Gastroesophageal sphincter (tissue), 4 donors: ENCODE data around the gene NOTCH2. TPM values are rescaled to one million over a fixed set of nuclear protein-coding genes. Genes with fewer than 3 reads are reported as not detected.

Experiments used
- ATAC-seq: fragments of 150-250 bp; one replicate; pipeline ENCODE4 v1.9.1; 2016; ENCODE audit warnings: mild to moderate bottlenecking, moderate library complexity
- H3K27ac ChIP-seq, 4 donors: fragments of 200-600 bp; sonication (generic) in 3 of 4; 1 replicate in 3 of 4; 2 replicates in 1 of 4; pipeline ENCODE4 v1.5.1; 2016 to 2019
- H3K27me3 ChIP-seq: fragments of 200-600 bp; sonication (generic); one replicate; pipeline ENCODE4 v1.5.1; 2019
- H3K36me3 ChIP-seq, 2 donors: fragments of 200-600 bp; sonication (generic); one replicate each; pipeline ENCODE4 v1.5.1; 2019; ENCODE audit warnings: control low read depth in 1 of 2
- H3K4me1 ChIP-seq, 3 donors: fragments of 200-600 bp; sonication (generic); 1 replicate in 2 of 3; 2 replicates in 1 of 3; pipeline ENCODE4 v1.5.1; 2016 to 2019; ENCODE audit warnings: control low read depth in 2 of 3
- H3K4me3 ChIP-seq, 2 donors: fragments of 200-600 bp; sonication (generic); one replicate each; pipeline ENCODE4 v1.5.1; 2019; ENCODE audit warnings: mild to moderate bottlenecking in 1 of 2, moderate library complexity in 1 of 2
- H3K9me3 ChIP-seq, 3 donors: fragments of 200-600 bp; sonication (generic); one replicate each; pipeline ENCODE4 v1.5.1; 2017 to 2019; ENCODE audit warnings: control low read depth in 2 of 3
- CTCF ChIP-seq, 4 experiments: fragments of 200-600 bp in 2 of 4; fragments of 450-650 bp in 2 of 4; sonication (generic) in 1 of 4; IDR thresholded peaks; one replicate each; pipeline ENCODE4 v1.5.1; 2017 to 2019; ENCODE audit warnings: antibody characterized with exemption in 4 of 4, mild to moderate bottlenecking in 2 of 4, moderate library complexity in 2 of 4
- EP300 ChIP-seq: sonication (generic); formaldehyde crosslinking; IDR thresholded peaks from one replicate; pipeline ENCODE4 v1.6.1; 2017; ENCODE audit warnings: antibody characterized with exemption, mild to moderate bottlenecking
- POLR2A ChIP-seq, 2 donors: fragments of 450-650 bp; IDR thresholded peaks; one replicate each; pipeline ENCODE4 v1.6.1; 2017; ENCODE audit warnings: antibody characterized with exemption in 2 of 2, mild to moderate bottlenecking in 2 of 2, moderate library complexity in 1 of 2
- POLR2AphosphoS5 ChIP-seq: sonication (generic); formaldehyde crosslinking; IDR thresholded peaks from one replicate; pipeline ENCODE4 v1.6.1; 2017; ENCODE audit warnings: antibody characterized with exemption
- WGBS, 2 donors: methylation state at CpG; one replicate each; pipeline ENCODE4 v1.1.5; 2018; ENCODE audit warnings: low coverage in 1 of 2; 5-methylcytosine and 5-hydroxymethylcytosine counted together
- total RNA-seq, 4 donors: library from RNA; depleted of rRNA; stranded (reverse); fragments of >200 nt; gene quantifications; one replicate each; pipeline ENCODE4 v1.1.0, GENCODE V29; 2016

NOTCH2 gene
- total RNA-seq, 4 donors from 2014 or later = 79.8 to 150 (median 105) TPM

- TF ChIP-seq POLR2AphosphoS5 (no peak), CTCF (IDR thresholded peaks at IDR 0.05) (no peak), POLR2A (IDR thresholded peaks at IDR 0.05) (no peak), EP300 (no peak)
- H3K9me3 ChIP-seq = no peaks in the 10 kb centered on the region
- 68 to 86% methylated on average over 2 to 5 of the region's 5 CpGs for WGBS, 2 donors
- H3K4me1 ChIP-seq = no peaks in the 10 kb centered on the region
- no peak for ATAC-seq
- no peaks in the 10 kb centered on the region for H3K36me3 ChIP-seq
- H3K27me3 ChIP-seq = no peaks in the 10 kb centered on the region
- H3K27ac ChIP-seq = no peak overlapping the region
- H3K4me3 ChIP-seq = no peak overlapping the region
Measured at GRCh38 chr1:119882132-119883049, 187.1 kb downstream of the NOTCH2 start.

GRCh38 chr1:119879510-119880434 is 189.7 kb downstream of the NOTCH2 start:
- WGBS, 2 donors = 78 to 96% methylated on average over 5 to 8 of the region's 12 CpGs
- no peaks in the 10 kb centered on the region for H3K36me3 ChIP-seq
- no peak overlapping the region for H3K4me3 ChIP-seq
- TF ChIP-seq EP300 (no peak), CTCF (IDR thresholded peaks at IDR 0.05) (no peak), POLR2AphosphoS5 (no peak), POLR2A (IDR thresholded peaks at IDR 0.05) (no peak)
- H3K27me3 ChIP-seq = no peaks in the 10 kb centered on the region
- H3K4me1 ChIP-seq = no peaks in the 10 kb centered on the region
- no peaks in the 10 kb centered on the region for H3K9me3 ChIP-seq
- no peak for ATAC-seq
- H3K27ac ChIP-seq = no peak overlapping the region

- H3K27me3 ChIP-seq = no peaks in the 10 kb centered on the region
- peaks cover 4 to 12% (median 10%) of the 10 kb centered on the region in 3 donors for H3K4me1 ChIP-seq
- no peak overlapping the region for H3K4me3 ChIP-seq
- no peak for ATAC-seq
- H3K9me3 ChIP-seq = no peaks in the 10 kb centered on the region
- no peak overlapping the region for H3K27ac ChIP-seq
- H3K36me3 ChIP-seq = no peaks in the 10 kb centered on the region
- TF ChIP-seq POLR2A (IDR thresholded peaks at IDR 0.05) = no peak
- TF ChIP-seq EP300 = no peak
- TF ChIP-seq CTCF (IDR thresholded peaks at IDR 0.05) = no peak
- no peak for TF ChIP-seq POLR2AphosphoS5
Measured at GRCh38 chr1:119878171-119878570, 191.3 kb downstream of the NOTCH2 start.

GRCh38 chr1:119874186-119874585 is 195.3 kb downstream of the NOTCH2 start:
- H3K27ac ChIP-seq = peak overlapping the region in 3 of 4 donors; percentile 45 to 53 (median 45)
- peaks cover 4 to 29% (median 11%) of the 10 kb centered on the region in 3 donors for H3K4me1 ChIP-seq
- ATAC-seq = no peak
- no peaks in the 10 kb centered on the region for H3K36me3 ChIP-seq
- no peak overlapping the region for H3K4me3 ChIP-seq
- 65 to 71% methylated on average over 1 to 2 of the region's 2 CpGs for WGBS, 2 donors
- no peak for TF ChIP-seq POLR2AphosphoS5
- no peak for TF ChIP-seq POLR2A (IDR thresholded peaks at IDR 0.05)
- TF ChIP-seq EP300 = no peak
- TF ChIP-seq CTCF (IDR thresholded peaks at IDR 0.05) = no peak
- H3K9me3 ChIP-seq = no peaks in the 10 kb centered on the region
- no peaks in the 10 kb centered on the region for H3K27me3 ChIP-seq
